ENCODE data around the gene EDN1. TPM values are rescaled to one million over a fixed set of nuclear protein-coding genes. Genes with fewer than 3 reads are reported as not detected.

EDN1 gene
- total and polyA plus RNA-seq, 2 of the 13 experiments (the other 11 are each of a cell fraction or from before 2014, with no cell fraction given): 0.15 to 1.2 TPM

DNA sequence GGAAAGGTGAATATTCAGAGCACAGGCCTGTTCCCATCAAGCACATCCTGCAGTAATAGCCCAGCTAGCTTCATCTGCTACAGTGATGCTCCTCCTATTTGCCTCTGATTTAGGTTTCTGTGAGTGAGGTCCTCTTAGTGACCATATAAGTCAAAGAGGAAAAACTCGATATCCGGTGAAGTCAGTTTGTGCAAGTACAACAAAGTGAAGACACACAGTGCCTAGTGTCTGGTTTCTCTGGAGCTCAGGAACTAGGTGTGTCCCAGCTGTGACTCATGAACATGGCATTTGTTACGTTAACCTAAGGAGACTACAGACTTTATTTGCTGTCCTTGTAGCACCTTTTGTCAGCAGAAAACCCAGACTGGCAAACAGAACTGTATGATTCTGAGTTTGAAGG, 33.9 kb downstream of the EDN1 start (continued):
- TF ChIP-seq ZBTB46 (CRISPR knock-in tag; IDR thresholded peaks at IDR 0.05; ENCODE audit: borderline replicate concordance) (no peak), NFE2L1 (CRISPR knock-in tag; IDR thresholded peaks at IDR 0.05; ENCODE audit: borderline replicate concordance) (no peak), TFDP1 (CRISPR knock-in tag; IDR thresholded peaks at IDR 0.05; ENCODE audit: borderline replicate concordance) (no peak), ARNT (IDR thresholded peaks at IDR 0.05) (no peak), SMARCE1 (IDR thresholded peaks at IDR 0.05; ENCODE audit: borderline replicate concordance) (no peak), ZSCAN29 (CRISPR knock-in tag; conservative IDR thresholded peaks at IDR 0.05) (no peak), RBFOX2 (IDR thresholded peaks at IDR 0.05; ENCODE audit: low read depth, low read length) (no peak), ONECUT2 (CRISPR knock-in tag; IDR thresholded peaks at IDR 0.05) (peak; percentile 58; the same call in 1 of the 2 replicates), ZNF235 (CRISPR knock-in tag; IDR thresholded peaks at IDR 0.05; ENCODE audit: borderline replicate concordance) (no peak), IRF2 (CRISPR knock-in tag; IDR thresholded peaks at IDR 0.05) (peak; percentile 74; the same call in 1 of the 2 replicates), ZNF652 (CRISPR knock-in tag; IDR thresholded peaks at IDR 0.05; ENCODE audit: borderline replicate concordance, low read depth) (no peak), ZIK1 (CRISPR knock-in tag; IDR thresholded peaks at IDR 0.05; ENCODE audit: borderline replicate concordance, low read depth) (no peak), JUNB (CRISPR knock-in tag; IDR thresholded peaks at IDR 0.05; ENCODE audit: borderline replicate concordance) (peak; percentile 92; the same call in 1 of the 2 replicates), SOX6 (IDR thresholded peaks at IDR 0.05) (no peak), SOX6 (CRISPR knock-in tag; IDR thresholded peaks at IDR 0.05) (peak; percentile 79), CREB1 (IDR thresholded peaks at IDR 0.05) (peak; percentile 55; the same call in 1 of the 2 replicates), CREB1 (CRISPR knock-in tag; IDR thresholded peaks at IDR 0.05) (no peak), EZH2 (conservative IDR thresholded peaks at IDR 0.05; ENCODE audit: low read depth, low read length) (no peak), MTERF4 (CRISPR knock-in tag; IDR thresholded peaks at IDR 0.05) (no peak), CC2D1A (CRISPR knock-in tag; IDR thresholded peaks at IDR 0.05) (no peak), ZNF740 (CRISPR knock-in tag; IDR thresholded peaks at IDR 0.05) (no peak), MTF1 (CRISPR knock-in tag; IDR thresholded peaks at IDR 0.05) (no peak)
- TF ChIP-seq, protein P1, sequence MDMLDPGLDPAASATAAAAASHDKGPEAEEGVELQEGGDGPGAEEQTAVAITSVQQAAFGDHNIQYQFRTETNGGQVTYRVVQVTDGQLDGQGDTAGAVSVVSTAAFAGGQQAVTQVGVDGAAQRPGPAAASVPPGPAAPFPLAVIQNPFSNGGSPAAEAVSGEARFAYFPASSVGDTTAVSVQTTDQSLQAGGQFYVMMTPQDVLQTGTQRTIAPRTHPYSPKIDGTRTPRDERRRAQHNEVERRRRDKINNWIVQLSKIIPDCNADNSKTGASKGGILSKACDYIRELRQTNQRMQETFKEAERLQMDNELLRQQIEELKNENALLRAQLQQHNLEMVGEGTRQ (IDR thresholded peaks at IDR 0.05; ENCODE audit: low read depth, low read length): no peak
- TF ChIP-seq, protein P1 (CRISPR knock-in tag; IDR thresholded peaks at IDR 0.05; ENCODE audit: borderline replicate concordance): no peak; the same call in 1 of the 2 replicates
